HepG2 (cell line): Measurements from ENCODE around the gene TRIM27. TPM values are rescaled to one million over a fixed set of nuclear protein-coding genes. Genes with fewer than 3 reads are reported as not detected.

ENCODE experiments used
- ATAC-seq: fragments of 200-7000 bp; cut with Tn5 transposase; 3 replicates; pipeline ENCODE4 v1.9.1; 2020; ENCODE audit warnings: mild to moderate bottlenecking, moderate library complexity
- BruUV-seq: library from RNA; stranded (reverse); fragments of 400-500 nt; replicated peaks from 2 replicates; lab custom pipeline; 2021; lab: Mats Ljungman, UMichigan
- CTCF ChIA-PET: fragments of 300-600 bp; formaldehyde crosslinking; extraction: SDS; loops from one replicate; lab custom pipeline; 2021; ENCODE audit warnings: low total read pairs, inconsistent platforms, low intra/inter-chr PET ratio; lab: Yijun Ruan, JAX
- POLR2A ChIA-PET: fragments of 350-600 bp; sonication (Branson Sonifier 250); formaldehyde crosslinking; loops from one replicate; lab custom pipeline; 2020; ENCODE audit warnings: antibody characterized with exemption, inconsistent platforms; lab: Yijun Ruan, JAX
- DNase-seq: peaks from one replicate; pipeline ENCODE4 v3.0.0-alpha.2; 2015; ENCODE audit warnings: low spot score
- FAIRE-seq: peaks from 3 replicates; lab custom pipeline; 2011; peaks lifted over from hg19 to GRCh38; lab: Jason Lieb, UNC
- H2AFZ ChIP-seq: one replicate; pipeline ENCODE4 v1.6.1; 2011; ENCODE audit warnings: low read length, inconsistent platforms
- H3K27ac ChIP-seq: fragments of 300-600 bp; 3 replicates; pipeline ENCODE4 v1.8.0; 2011; ENCODE audit warnings: mixed run types, mild to moderate bottlenecking, mixed read lengths, low read length, inconsistent platforms; ENCODE audit not compliant: insufficient read depth; ENCODE audit errors: extremely low read length
- H3K27me3 ChIP-seq, 2 experiments: fragments of 200-600 bp in 1 of 2; 2 replicates in 1 of 2; 3 replicates in 1 of 2; pipeline versions ENCODE4 v1.6.0 to v1.8.0; 2011; ENCODE audit warnings: low read length in 2 of 2, mild to moderate bottlenecking in 2 of 2, moderate library complexity in 2 of 2, inconsistent platforms in 1 of 2; ENCODE audit not compliant: insufficient read depth in 2 of 2, control insufficient read depth in 1 of 2
- H3K36me3 ChIP-seq, 2 experiments: fragments of 200-600 bp in 1 of 2; replicated peaks in 1 of 2; 2 replicates in 1 of 2; 3 replicates in 1 of 2; pipeline versions ENCODE4 v1.5.1 to v1.8.0; 2011; ENCODE audit warnings: low read length in 2 of 2, inconsistent platforms in 1 of 2; ENCODE audit not compliant: insufficient read depth in 2 of 2, control insufficient read depth in 1 of 2
- H3K4me1 ChIP-seq: 2 replicates; pipeline ENCODE4 v1.5.1; 2012; ENCODE audit warnings: low read length, inconsistent platforms; ENCODE audit not compliant: insufficient read depth
- H3K4me2 ChIP-seq: 2 replicates; pipeline ENCODE4 v1.6.0; 2011; ENCODE audit warnings: low read depth, low read length, inconsistent platforms
- H3K4me3 ChIP-seq, 3 experiments: fragments of 200-600 bp in 1 of 3; sonication (generic), shearing (Covaris generic) in 1 of 3; replicated peaks in 1 of 3; 2 replicates each; pipeline ENCODE4 v1.5.1; 2011 to 2016; ENCODE audit warnings: low read length in 3 of 3, inconsistent platforms in 2 of 3, low read depth in 2 of 3, mild to moderate bottlenecking in 2 of 3, control low read depth in 1 of 3, mixed read lengths in 1 of 3; ENCODE audit not compliant: insufficient read depth in 1 of 3
- H3K79me2 ChIP-seq: one replicate; pipeline ENCODE4 v1.6.1; 2011; ENCODE audit warnings: low read length, inconsistent platforms; ENCODE audit not compliant: insufficient read depth
- H3K9ac ChIP-seq: 2 replicates; pipeline ENCODE4 v1.6.0; 2011; ENCODE audit warnings: mild to moderate bottlenecking, low read depth, low read length, inconsistent platforms; ENCODE audit not compliant: insufficient read depth
- H3K9me3 ChIP-seq: 2 replicates; pipeline ENCODE4 v1.5.1; 2012; ENCODE audit warnings: mild to moderate bottlenecking, low read length
- H4K20me1 ChIP-seq: 2 replicates; pipeline ENCODE4 v1.6.0; 2011; ENCODE audit warnings: inconsistent platforms, mild to moderate bottlenecking, low read length, moderate library complexity; ENCODE audit not compliant: insufficient read depth
- CHD2 ChIP-seq: IDR thresholded peaks from 2 replicates; pipeline ENCODE4 v1.6.1; 2011; ENCODE audit warnings: low read depth, low read length, improper control_type of control experiment
- EP300 ChIP-seq, 3 experiments: sonication (generic) in 1 of 3; formaldehyde crosslinking in 1 of 3; IDR thresholded peaks; 2 replicates each; pipeline versions ENCODE4 v1.5.1 to v1.6.1; 2011 to 2020; ENCODE audit warnings: low read depth in 2 of 3, low read length in 2 of 3, borderline replicate concordance in 1 of 3, improper control_type of control experiment in 1 of 3, mild to moderate bottlenecking in 1 of 3, missing genetic modification reagents in 1 of 3, moderate library complexity in 1 of 3
- LCORL ChIP-seq, 2 experiments: fragments of 450-650 bp in 1 of 2; sonication (generic) in 1 of 2; formaldehyde crosslinking in 1 of 2; IDR thresholded peaks; 2 replicates each; pipeline versions ENCODE4 v1.5.0 to v1.6.1; 2017 to 2020; ENCODE audit warnings: antibody characterized with exemption in 1 of 2, missing genetic modification reagents in 1 of 2
- MIXL1 ChIP-seq: IDR thresholded peaks from 2 replicates; pipeline ENCODE4 v1.6.1; 2016
- MXI1 ChIP-seq: IDR thresholded peaks from 3 replicates; pipeline ENCODE4 v1.6.1; 2012; ENCODE audit warnings: low read depth, low read length, inconsistent platforms, borderline replicate concordance
- SIX4 ChIP-seq: sonication (generic); formaldehyde crosslinking; IDR thresholded peaks from 2 replicates; pipeline ENCODE4 v1.4.0; 2020; ENCODE audit warnings: missing genetic modification reagents
- SP4 ChIP-seq: sonication (generic); formaldehyde crosslinking; IDR thresholded peaks from 2 replicates; pipeline ENCODE4 v1.8.1; 2023; ENCODE audit warnings: mild to moderate bottlenecking, missing genetic modification reagents
- TEAD3 ChIP-seq: optimal IDR thresholded peaks from 2 replicates; pipeline ENCODE3; 2016; ENCODE audit warnings: borderline replicate concordance
- YEATS2 ChIP-seq: sonication (generic); formaldehyde crosslinking; IDR thresholded peaks from 2 replicates; pipeline ENCODE4 v1.4.0; 2020; ENCODE audit warnings: missing genetic modification reagents, borderline replicate concordance
- YY1 ChIP-seq: IDR thresholded peaks from 2 replicates; pipeline ENCODE4 v1.6.1; 2011; ENCODE audit warnings: low read length, low read depth, moderate library complexity, mild to moderate bottlenecking; ENCODE audit not compliant: insufficient read depth, insufficient replicate concordance
- ZNF224 ChIP-seq: sonication (generic); formaldehyde crosslinking; IDR thresholded peaks from 2 replicates; pipeline ENCODE4 v1.5.0; 2020; ENCODE audit warnings: mild to moderate bottlenecking, missing genetic modification reagents
- ZNF546 ChIP-seq: sonication (generic); formaldehyde crosslinking; conservative IDR thresholded peaks from 2 replicates; pipeline ENCODE4 v1.8.1; 2023; ENCODE audit warnings: mild to moderate bottlenecking, missing genetic modification reagents
- ZNF547 ChIP-seq: sonication (generic); formaldehyde crosslinking; IDR thresholded peaks from 2 replicates; pipeline ENCODE4 v1.5.1; 2020; ENCODE audit warnings: mild to moderate bottlenecking, missing genetic modification reagents
- ZNF589 ChIP-seq: sonication (generic); formaldehyde crosslinking; conservative IDR thresholded peaks from 2 replicates; pipeline ENCODE4 v1.8.0; 2022; ENCODE audit warnings: mild to moderate bottlenecking, moderate library complexity, missing genetic modification reagents
- ZSCAN25 ChIP-seq: sonication (generic); formaldehyde crosslinking; IDR thresholded peaks from 2 replicates; pipeline ENCODE4 v1.8.0; 2022; ENCODE audit warnings: mild to moderate bottlenecking, missing genetic modification reagents
- WGBS: methylation state at CpG from one replicate; pipeline ENCODE4 v1.1.6; 2017; ENCODE audit warnings: low lambda C conversion rate; 5-methylcytosine and 5-hydroxymethylcytosine counted together
- in situ Hi-C: cut with HindIII; loops from 2 replicates; pipeline ENCODE4 v1.10.0; 2017; ENCODE audit warnings: low pct_unique_long_range_greater_than_20kb; ENCODE audit not compliant: extremely low pct_ligation_motif_present
- intact Hi-C: fragments of 100-400 bp; cut with micrococcal nuclease; formaldehyde crosslinking; loops from one replicate; pipeline ENCODE4 v1.10.0; 2022; ENCODE audit not compliant: unreplicated experiment
- polyA plus RNA-seq, 8 experiments: library from polyadenylated mRNA; depleted of rRNA in 3 of 8; stranded (reverse) in 7 of 8; unstranded in 1 of 8; fragments of >200 nt; fragmentation: Illumina TruSeq in 4 of 8; extraction: Trizol in 4 of 8; gene quantifications; 2 replicates each; pipeline versions ENCODE4 v1.2.1 to v1.2.3, GENCODE V29; 2011 to 2016; ENCODE audit warnings: low read depth in 4 of 8, missing spikeins in 1 of 8, mixed read lengths in 1 of 8; ENCODE audit not compliant: insufficient read depth in 1 of 8
- total RNA-seq, 5 experiments: library from RNA; depleted of rRNA; stranded (reverse); fragments of >200 nt; fragmentation: Illumina TruSeq; extraction: Trizol; gene quantifications; 2 replicates each; pipeline ENCODE4 v1.2.3, GENCODE V29; 2016; ENCODE audit warnings: low read depth in 1 of 5
- TF ChIP-seq, protein P1 (sequence below): sonication (generic); formaldehyde crosslinking; IDR thresholded peaks from 2 replicates; pipeline ENCODE4 v1.8.0; 2022; ENCODE audit warnings: missing genetic modification reagents, mild to moderate bottlenecking, moderate library complexity, borderline replicate concordance

The TRIM27 gene
- total and polyA plus RNA-seq, 2 of the 13 experiments (the other 11 are each of a cell fraction or from before 2014, with no cell fraction given) = 88.6 to 112 TPM

DNA sequence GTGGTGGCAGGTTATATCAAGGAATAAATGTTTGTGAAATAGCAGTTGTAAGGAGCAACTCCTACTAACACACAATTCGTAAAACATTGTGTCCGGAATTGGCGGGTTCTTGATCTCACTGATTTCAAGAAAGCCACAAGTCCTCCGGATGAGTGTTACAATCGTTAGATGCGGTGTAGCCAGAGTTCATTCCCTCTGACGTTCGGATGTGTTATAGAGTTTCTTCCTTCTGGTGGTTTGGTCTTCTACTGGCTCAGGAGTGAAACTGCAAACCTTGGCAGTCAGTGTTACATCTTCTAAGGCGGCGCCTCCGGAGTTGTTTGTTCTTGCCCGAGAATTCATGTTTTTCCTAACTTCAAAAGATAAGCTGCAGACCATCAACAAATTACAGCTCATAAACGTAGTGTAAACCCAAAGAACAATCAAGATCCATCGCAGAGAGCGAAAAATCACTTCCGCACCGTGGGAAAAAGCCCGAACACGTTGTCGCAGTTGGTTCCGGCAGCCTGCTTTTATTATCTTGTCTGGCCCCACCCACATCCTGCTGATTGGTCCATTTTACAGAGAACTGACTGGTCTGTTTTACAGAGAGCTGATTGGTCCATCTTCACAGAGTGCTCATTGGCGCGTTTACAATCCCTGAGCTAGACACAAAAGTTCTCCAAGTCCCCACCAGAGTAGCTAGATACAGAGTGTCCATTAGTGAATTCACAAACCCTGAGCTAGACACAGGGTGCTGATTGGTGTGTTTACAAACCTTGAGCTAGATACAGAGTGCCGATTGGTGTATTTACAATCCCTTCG, 58.2 kb downstream of the TRIM27 start (continued):
- TF ChIP-seq, protein P1, sequence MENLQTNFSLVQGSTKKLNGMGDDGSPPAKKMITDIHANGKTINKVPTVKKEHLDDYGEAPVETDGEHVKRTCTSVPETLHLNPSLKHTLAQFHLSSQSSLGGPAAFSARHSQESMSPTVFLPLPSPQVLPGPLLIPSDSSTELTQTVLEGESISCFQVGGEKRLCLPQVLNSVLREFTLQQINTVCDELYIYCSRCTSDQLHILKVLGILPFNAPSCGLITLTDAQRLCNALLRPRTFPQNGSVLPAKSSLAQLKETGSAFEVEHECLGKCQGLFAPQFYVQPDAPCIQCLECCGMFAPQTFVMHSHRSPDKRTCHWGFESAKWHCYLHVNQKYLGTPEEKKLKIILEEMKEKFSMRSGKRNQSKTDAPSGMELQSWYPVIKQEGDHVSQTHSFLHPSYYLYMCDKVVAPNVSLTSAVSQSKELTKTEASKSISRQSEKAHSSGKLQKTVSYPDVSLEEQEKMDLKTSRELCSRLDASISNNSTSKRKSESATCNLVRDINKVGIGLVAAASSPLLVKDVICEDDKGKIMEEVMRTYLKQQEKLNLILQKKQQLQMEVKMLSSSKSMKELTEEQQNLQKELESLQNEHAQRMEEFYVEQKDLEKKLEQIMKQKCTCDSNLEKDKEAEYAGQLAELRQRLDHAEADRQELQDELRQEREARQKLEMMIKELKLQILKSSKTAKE (CRISPR knock-in tag) = no peak
- TF ChIP-seq CHD2 (no peak), EP300 (IDR thresholded peaks at IDR 0.05; ENCODE audit: low read depth in 2 of 2, low read length in 2 of 2) (peak in 1 of 2 experiments; percentile 42; a peak in 1 of 4 replicates), EP300 (CRISPR knock-in tag; IDR thresholded peaks at IDR 0.05; ENCODE audit: borderline replicate concordance) (no peak), YEATS2 (CRISPR knock-in tag) (no peak), SP4 (CRISPR knock-in tag) (peak; percentile 14; the same call in 1 of the 2 replicates), SIX4 (CRISPR knock-in tag) (no peak)

DNA sequence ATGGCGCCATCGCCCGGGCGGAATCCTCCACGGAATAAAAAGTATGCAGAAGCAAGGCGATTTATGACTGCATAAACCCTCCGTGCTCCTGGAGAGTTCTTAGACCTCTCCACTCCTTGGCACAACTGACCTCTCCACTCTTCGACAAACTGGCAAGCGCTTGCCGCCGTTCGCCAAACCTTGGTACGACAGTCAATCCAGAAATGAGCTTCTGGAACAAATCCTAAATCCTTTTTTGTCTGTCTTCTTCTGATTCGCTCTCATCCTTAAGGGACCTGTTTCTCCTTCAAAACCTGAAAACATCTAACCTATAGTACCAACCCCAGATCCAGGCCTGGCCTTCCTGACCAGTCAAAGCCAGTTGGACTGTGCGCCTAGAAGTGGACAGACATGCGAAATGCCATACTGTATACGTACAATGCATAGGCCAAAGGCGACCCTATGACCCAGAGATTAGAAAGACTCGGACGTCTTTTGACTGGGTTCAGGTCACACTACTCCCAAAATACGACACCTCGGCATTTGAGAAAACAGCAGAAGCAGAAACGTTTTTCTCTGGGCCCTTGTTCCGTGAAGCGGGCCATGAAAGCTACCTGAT, 59.4 kb downstream of the TRIM27 start:
- Histone ChIP-seq H3K4me2 (peak overlapping the region; percentile 77), H3K36me3 (no peaks in the 10 kb centered on the region), H3K27me3 (peaks cover 0 to 11% of the 10 kb centered on the region in 2 experiments; a peak in 4 of 5 replicates), H3K27ac (peak overlapping the region; percentile 56), H3K4me1 (peaks cover 39% of the 10 kb centered on the region), H2AFZ (peak overlapping the region; percentile 90), H3K4me3 (peak overlapping the region; percentile 62 to 78 (median 63)), H3K9ac (peak overlapping the region; percentile 51), H3K79me2 (no peaks in the 10 kb centered on the region), H4K20me1 (no peaks in the 10 kb centered on the region), H3K9me3 (no peaks in the 10 kb centered on the region)
- DNase-seq (no peak), ATAC-seq (peak; percentile 9; the same call in 1 of the 3 replicates), FAIRE-seq (peak; percentile 46)
- 48% methylated on average over 25 of the region's 25 CpGs for WGBS
- intact Hi-C loops = loop anchor here (1.0 to 5.0 kb wide), 3 partner anchors 76 to 1023 kb away; no protein-coding TSS in a partner anchor
- ChIA-PET CTCF (interaction anchor here (1.3 kb wide), 1 partner anchor 153 kb away, joined by 4 read pairs; no protein-coding TSS in a partner anchor), POLR2A (interaction anchor here (2.2 to 3.0 kb wide), 4 partner anchors 20 to 117 kb away, joined by 11 to 44 read pairs (median 20); partner anchors contain the start of gene TRIM27)
- no TSS peak for BruUV-seq
- in situ Hi-C loops = loop anchor here (10.0 kb wide), 1 partner anchor 150 kb away; no protein-coding TSS in a partner anchor
- TF ChIP-seq ZNF224 (CRISPR knock-in tag) (0 out of 2 replicates have a peak, but pooled peaks have one; percentile 32), ZNF589 (CRISPR knock-in tag) (no peak), ZSCAN25 (CRISPR knock-in tag) (0 out of 2 replicates have a peak, but pooled peaks have one; percentile 34), MXI1 (0 out of 3 replicates have a peak, but pooled peaks have one; percentile 15), ZNF547 (0 out of 2 replicates have a peak, but pooled peaks have one; percentile 62), LCORL (IDR thresholded peaks at IDR 0.05) (no peak), LCORL (CRISPR knock-in tag; IDR thresholded peaks at IDR 0.05) (0 out of 2 replicates have a peak, but pooled peaks have one; percentile 41), YY1 (peak; percentile 26), MIXL1 (CRISPR knock-in tag) (0 out of 2 replicates have a peak, but pooled peaks have one; percentile 35), ZNF546 (CRISPR knock-in tag) (0 out of 2 replicates have a peak, but pooled peaks have one; percentile 12), TEAD3 (CRISPR knock-in tag) (peak; percentile 93)
